HepG2 (cell line): ENCODE measurements around the gene AIF1. TPM values are rescaled to one million over a fixed set of nuclear protein-coding genes. Genes with fewer than 3 reads are reported as not detected.

Experiments used
- AHDC1 ChIP-seq: sonication (generic); formaldehyde crosslinking; IDR thresholded peaks from 2 replicates; pipeline ENCODE4 v1.5.1; 2020; ENCODE audit warnings: mild to moderate bottlenecking, missing genetic modification reagents, borderline replicate concordance
- ATM ChIP-seq: fragments of 450-650 bp; IDR thresholded peaks from 2 replicates; pipeline ENCODE4 v1.7.1; 2017; ENCODE audit warnings: mild to moderate bottlenecking, borderline replicate concordance
- CENPT ChIP-seq: sonication (generic); formaldehyde crosslinking; IDR thresholded peaks from 2 replicates; pipeline ENCODE4 v1.8.0; 2022; ENCODE audit warnings: low read depth, mild to moderate bottlenecking, moderate library complexity, missing genetic modification reagents
- ETV5 ChIP-seq: IDR thresholded peaks from 2 replicates; pipeline ENCODE4 v1.6.1; 2018; ENCODE audit warnings: missing biosample characterization, missing genetic modification reagents, inconsistent platforms, borderline replicate concordance
- HNF4A ChIP-seq: sonication (generic); formaldehyde crosslinking; IDR thresholded peaks from 2 replicates; pipeline ENCODE4 v1.4.0; 2020; ENCODE audit warnings: missing genetic modification reagents
- KDM5A ChIP-seq: fragments of 200-600 bp; sonication (generic); IDR thresholded peaks from 2 replicates; pipeline ENCODE4 v1.7.0; 2018; ENCODE audit warnings: antibody characterized with exemption, mild to moderate bottlenecking, low read length, borderline replicate concordance
- KLF9 ChIP-seq: IDR thresholded peaks from 2 replicates; pipeline ENCODE4 v1.6.1; 2016; ENCODE audit warnings: low read depth
- NFRKB ChIP-seq: fragments of 450-650 bp; IDR thresholded peaks from 2 replicates; pipeline ENCODE4 v1.6.1; 2017
- REL ChIP-seq: sonication (generic); formaldehyde crosslinking; conservative IDR thresholded peaks from 2 replicates; pipeline ENCODE4 v1.8.0; 2022; ENCODE audit warnings: mild to moderate bottlenecking, missing genetic modification reagents, moderate library complexity
- REPIN1 ChIP-seq: sonication (generic); formaldehyde crosslinking; IDR thresholded peaks from 2 replicates; pipeline ENCODE4 v1.8.0; 2022; ENCODE audit warnings: missing genetic modification reagents, low read depth, mild to moderate bottlenecking, borderline replicate concordance
- ZBTB21 ChIP-seq: sonication (generic); formaldehyde crosslinking; IDR thresholded peaks from 2 replicates; pipeline ENCODE4 v1.4.0; 2020; ENCODE audit warnings: missing genetic modification reagents
- ZBTB26 ChIP-seq: IDR thresholded peaks from 2 replicates; pipeline ENCODE4 v1.6.1; 2016; ENCODE audit warnings: missing compliant biosample characterization, missing genetic modification reagents, borderline replicate concordance
- ZNF101 ChIP-seq: sonication (generic); formaldehyde crosslinking; IDR thresholded peaks from 2 replicates; pipeline ENCODE4 v1.4.0; 2020; ENCODE audit warnings: mild to moderate bottlenecking, low read depth, missing genetic modification reagents, borderline replicate concordance
- ZNF337 ChIP-seq: sonication (generic); formaldehyde crosslinking; IDR thresholded peaks from 2 replicates; pipeline ENCODE4 v1.5.1; 2020; ENCODE audit warnings: missing genetic modification reagents, low read depth, mild to moderate bottlenecking, borderline replicate concordance
- ZNF367 ChIP-seq: sonication (generic); formaldehyde crosslinking; IDR thresholded peaks from 2 replicates; pipeline ENCODE4 v1.4.0; 2020; ENCODE audit warnings: missing genetic modification reagents, borderline replicate concordance
- ZNF460 ChIP-seq: sonication (generic); formaldehyde crosslinking; IDR thresholded peaks from 2 replicates; pipeline ENCODE4 v1.5.1; 2020; ENCODE audit warnings: missing genetic modification reagents, mild to moderate bottlenecking, borderline replicate concordance
- ZNF510 ChIP-seq: sonication (generic); formaldehyde crosslinking; IDR thresholded peaks from 2 replicates; pipeline ENCODE4 v1.4.0; 2020; ENCODE audit warnings: low read depth, mild to moderate bottlenecking, missing genetic modification reagents
- ZNF552 ChIP-seq: sonication (generic); formaldehyde crosslinking; IDR thresholded peaks from 2 replicates; pipeline ENCODE4 v1.9.0; 2022; ENCODE audit warnings: missing genetic modification reagents, mild to moderate bottlenecking, borderline replicate concordance
- ZNF629 ChIP-seq: sonication (generic); formaldehyde crosslinking; conservative IDR thresholded peaks from 2 replicates; pipeline ENCODE4 v1.5.0; 2020; ENCODE audit warnings: missing genetic modification reagents
- ZNF670 ChIP-seq: sonication (generic); formaldehyde crosslinking; IDR thresholded peaks from 2 replicates; pipeline ENCODE4 v1.8.0; 2022; ENCODE audit warnings: mild to moderate bottlenecking, missing genetic modification reagents, borderline replicate concordance
- ZNF672 ChIP-seq: sonication (generic); formaldehyde crosslinking; IDR thresholded peaks from 2 replicates; pipeline ENCODE4 v1.8.1; 2022; ENCODE audit warnings: missing genetic modification reagents
- ZNF772 ChIP-seq: sonication (generic); formaldehyde crosslinking; IDR thresholded peaks from 2 replicates; pipeline ENCODE4 v1.5.0; 2020; ENCODE audit warnings: mild to moderate bottlenecking, missing genetic modification reagents
- ZNF782 ChIP-seq: sonication (generic); formaldehyde crosslinking; IDR thresholded peaks from 2 replicates; pipeline ENCODE4 v1.4.0; 2020; ENCODE audit warnings: missing genetic modification reagents, mild to moderate bottlenecking, borderline replicate concordance
- polyA plus RNA-seq, 8 experiments: library from polyadenylated mRNA; depleted of rRNA in 3 of 8; stranded (reverse) in 7 of 8; unstranded in 1 of 8; fragments of >200 nt; fragmentation: Illumina TruSeq in 4 of 8; extraction: Trizol in 4 of 8; gene quantifications; 2 replicates each; pipeline versions ENCODE4 v1.2.1 to v1.2.3, GENCODE V29; 2011 to 2016; ENCODE audit warnings: low read depth in 4 of 8, missing spikeins in 1 of 8, mixed read lengths in 1 of 8; ENCODE audit not compliant: insufficient read depth in 1 of 8
- total RNA-seq, 5 experiments: library from RNA; depleted of rRNA; stranded (reverse); fragments of >200 nt; fragmentation: Illumina TruSeq; extraction: Trizol; gene quantifications; 2 replicates each; pipeline ENCODE4 v1.2.3, GENCODE V29; 2016; ENCODE audit warnings: low read depth in 1 of 5

Gene AIF1
- total and polyA plus RNA-seq, 2 of the 13 experiments (the other 11 are each of a cell fraction or from before 2014, with no cell fraction given): 1.5 TPM; not detected in 1

- TF ChIP-seq ZNF629 (no peak; the same call in 1 of the 2 replicates), ZNF552 (no peak), ZNF670 (CRISPR knock-in tag) (no peak), ZBTB26 (CRISPR knock-in tag) (peak; percentile 56; the same call in 1 of the 2 replicates), KLF9 (0 out of 2 replicates have a peak, but pooled peaks have one; percentile 58), ZNF672 (CRISPR knock-in tag) (no peak), CENPT (CRISPR knock-in tag) (0 out of 2 replicates have a peak, but pooled peaks have one; percentile 3), REPIN1 (CRISPR knock-in tag) (peak; percentile 39), ATM (no peak), KDM5A (peak; percentile 81), NFRKB (no peak), ZNF772 (CRISPR knock-in tag) (no peak; the same call in 1 of the 2 replicates), ZNF782 (no peak), ZNF367 (CRISPR knock-in tag) (no peak), ETV5 (CRISPR knock-in tag) (peak; percentile 85), ZNF101 (CRISPR knock-in tag) (no peak), REL (CRISPR knock-in tag) (no peak; the same call in 1 of the 2 replicates), HNF4A (CRISPR knock-in tag) (no peak), ZBTB21 (CRISPR knock-in tag) (peak; percentile 17; the same call in 1 of the 2 replicates), AHDC1 (CRISPR knock-in tag) (0 out of 2 replicates have a peak, but pooled peaks have one; percentile 14), ZNF460 (CRISPR knock-in tag) (no peak), ZNF337 (CRISPR knock-in tag) (no peak; the same call in 1 of the 2 replicates), ZNF510 (CRISPR knock-in tag) (peak; percentile 69)
Observed at GRCh38 chr6:31665501-31666336, 50.7 kb downstream of the AIF1 start, which contains the start of gene CSNK2B (continued).
